Measurements from ENCODE around the gene LRP5. TPM values are rescaled to one million over a fixed set of nuclear protein-coding genes. Genes with fewer than 3 reads are reported as not detected.

Gene LRP5
- total RNA-seq, 2 experiments from 2014 or later = 2.0 to 2.9 TPM

- Histone ChIP-seq H3K27me3 (ENCODE audit: control insufficient read depth in 1 of 2, insufficient read depth in 2 of 2, low read length in 2 of 2) (no peaks in the 10 kb centered on the region), H3K4me1 (ENCODE audit: insufficient read depth, low read length) (peaks cover 8% of the 10 kb centered on the region), H3K36me3 (ENCODE audit: insufficient read depth, low read length) (no peaks in the 10 kb centered on the region), H3K4me3 (ENCODE audit: low read length) (no peak overlapping the region), H3K9me3 (ENCODE audit: control insufficient read depth in 1 of 2, insufficient read depth in 1 of 2, low read length in 2 of 2) (no peaks in the 10 kb centered on the region), H3K27ac (ENCODE audit: low read depth in 1 of 2, low read length in 2 of 2) (no peak overlapping the region)
- ChIA-PET CTCF (interaction anchor here (0.8 to 4.5 kb wide), 7 partner anchors 9 to 87 kb away, joined by 3 to 43 read pairs (median 6); partner anchors contain the start of gene C11orf24), POLR2A (interaction anchor here (0.5 to 2.7 kb wide), 4 partner anchors 22 to 39 kb away, joined by 4 to 10 read pairs (median 6); partner anchors contain the start of gene C11orf24)
- Mint-ChIP-seq H3K4me3 (no peak overlapping the region), H3K27me3 (no peaks in the 10 kb centered on the region), H3K4me1 (ENCODE audit: low read depth) (no peaks in the 10 kb centered on the region), H3K27ac (no peak overlapping the region), H3K9me3 (no peaks in the 10 kb centered on the region), H3K36me3 (ENCODE audit: low read depth) (no peaks in the 10 kb centered on the region)
- no peak for TF ChIP-seq CTCF (IDR thresholded peaks at IDR 0.05)
- intact Hi-C loops (cut with DNase I, micrococcal nuclease) = loop anchor here (1.0 to 5.0 kb wide), 6 partner anchors 25 to 151 kb away; partner anchors contain the start of gene C11orf24 (in 2 of the 2)
- ATAC-seq (ENCODE audit: poor library complexity) (no peak), DNase-seq (no peak)
These were observed 15.9 kb upstream of the LRP5 start for GRCh38 chr11:68296344-68297051.

- Histone ChIP-seq H3K27ac (ENCODE audit: low read depth in 1 of 2, low read length in 2 of 2) (no peak overlapping the region), H3K36me3 (ENCODE audit: insufficient read depth, low read length) (no peaks in the 10 kb centered on the region), H3K4me1 (ENCODE audit: insufficient read depth, low read length) (peaks cover 8% of the 10 kb centered on the region), H3K27me3 (ENCODE audit: control insufficient read depth in 1 of 2, insufficient read depth in 2 of 2, low read length in 2 of 2) (no peaks in the 10 kb centered on the region), H3K9me3 (ENCODE audit: control insufficient read depth in 1 of 2, insufficient read depth in 1 of 2, low read length in 2 of 2) (no peaks in the 10 kb centered on the region), H3K4me3 (ENCODE audit: low read length) (no peak overlapping the region)
- no peaks in the 10 kb centered on the region for H3K27me3 Mint-ChIP-seq
- no peak overlapping the region for H3K27ac Mint-ChIP-seq
- POLR2A ChIA-PET = interaction anchor here (0.5 to 2.7 kb wide), 4 partner anchors 22 to 39 kb away, joined by 4 to 10 read pairs (median 6); partner anchors contain the start of gene C11orf24
- H3K4me3 Mint-ChIP-seq = no peak overlapping the region
- H3K4me1 Mint-ChIP-seq (ENCODE audit: low read depth) = no peaks in the 10 kb centered on the region
- DNase-seq = no peak
- no peak for TF ChIP-seq CTCF (IDR thresholded peaks at IDR 0.05)
- ATAC-seq (ENCODE audit: poor library complexity) = no peak
- no peaks in the 10 kb centered on the region for H3K9me3 Mint-ChIP-seq
- no peaks in the 10 kb centered on the region for H3K36me3 Mint-ChIP-seq (ENCODE audit: low read depth)
- CTCF ChIA-PET = interaction anchor here (0.8 to 4.5 kb wide), 7 partner anchors 9 to 88 kb away, joined by 3 to 43 read pairs (median 6); partner anchors contain the start of gene C11orf24
- intact Hi-C loops (cut with DNase I, micrococcal nuclease) = loop anchor here (1.0 to 5.0 kb wide), 6 partner anchors 26 to 150 kb away; partner anchors contain the start of gene C11orf24 (in 2 of the 2)
These were observed 15.4 kb upstream of the LRP5 start for GRCh38 chr11:68297052-68297378.

- intact Hi-C loops (cut with DNase I, micrococcal nuclease) = loop anchor here (1.0 to 5.0 kb wide), 6 partner anchors 26 to 150 kb away; partner anchors contain the start of gene C11orf24 (in 2 of the 2)
- no peaks in the 10 kb centered on the region for H3K27me3 Mint-ChIP-seq
- H3K36me3 ChIP-seq (ENCODE audit: insufficient read depth, low read length) = no peaks in the 10 kb centered on the region
- no peaks in the 10 kb centered on the region for H3K9me3 ChIP-seq (ENCODE audit: control insufficient read depth in 1 of 2, insufficient read depth in 1 of 2, low read length in 2 of 2)
- H3K27ac Mint-ChIP-seq = no peak overlapping the region
- peaks cover 8% of the 10 kb centered on the region for H3K4me1 ChIP-seq (ENCODE audit: insufficient read depth, low read length)
- no peak overlapping the region for H3K4me3 Mint-ChIP-seq
- DNase-seq (no peak), ATAC-seq (ENCODE audit: poor library complexity) (no peak)
- ChIA-PET CTCF (interaction anchor here (0.8 to 4.5 kb wide), 7 partner anchors 10 to 88 kb away, joined by 3 to 43 read pairs (median 6); partner anchors contain the start of gene C11orf24), POLR2A (interaction anchor here (1.3 to 2.7 kb wide), 4 partner anchors 25 to 40 kb away, joined by 4 to 10 read pairs (median 6); partner anchors contain the start of gene C11orf24)
- no peaks in the 10 kb centered on the region for H3K27me3 ChIP-seq (ENCODE audit: control insufficient read depth in 1 of 2, insufficient read depth in 2 of 2, low read length in 2 of 2)
- H3K9me3 Mint-ChIP-seq = no peaks in the 10 kb centered on the region
- H3K36me3 Mint-ChIP-seq (ENCODE audit: low read depth) = no peaks in the 10 kb centered on the region
- H3K4me1 Mint-ChIP-seq (ENCODE audit: low read depth) = no peaks in the 10 kb centered on the region
- TF ChIP-seq CTCF (IDR thresholded peaks at IDR 0.05) = no peak
- H3K27ac ChIP-seq (ENCODE audit: low read depth in 1 of 2, low read length in 2 of 2) = no peak overlapping the region
- H3K4me3 ChIP-seq (ENCODE audit: low read length) = no peak overlapping the region
These were observed 14.9 kb upstream of the LRP5 start for GRCh38 chr11:68297494-68297811.
